HG03175 (cell line): ENCODE results near the gene NEU1.
"Not testable (repeated sequence)": the region's sequence is repeated elsewhere in the genome, so short reads cannot be mapped to it uniquely, and the experiment has no call there.

Experiments
- ATAC-seq: cut with Tn5 transposase; IDR thresholded peaks from one replicate; pipeline ENCODE4 v1.9.1; 2021; ENCODE audit warnings: mild to moderate bottlenecking, moderate library complexity; ENCODE audit not compliant: unreplicated experiment

NEU1 gene

DNA sequence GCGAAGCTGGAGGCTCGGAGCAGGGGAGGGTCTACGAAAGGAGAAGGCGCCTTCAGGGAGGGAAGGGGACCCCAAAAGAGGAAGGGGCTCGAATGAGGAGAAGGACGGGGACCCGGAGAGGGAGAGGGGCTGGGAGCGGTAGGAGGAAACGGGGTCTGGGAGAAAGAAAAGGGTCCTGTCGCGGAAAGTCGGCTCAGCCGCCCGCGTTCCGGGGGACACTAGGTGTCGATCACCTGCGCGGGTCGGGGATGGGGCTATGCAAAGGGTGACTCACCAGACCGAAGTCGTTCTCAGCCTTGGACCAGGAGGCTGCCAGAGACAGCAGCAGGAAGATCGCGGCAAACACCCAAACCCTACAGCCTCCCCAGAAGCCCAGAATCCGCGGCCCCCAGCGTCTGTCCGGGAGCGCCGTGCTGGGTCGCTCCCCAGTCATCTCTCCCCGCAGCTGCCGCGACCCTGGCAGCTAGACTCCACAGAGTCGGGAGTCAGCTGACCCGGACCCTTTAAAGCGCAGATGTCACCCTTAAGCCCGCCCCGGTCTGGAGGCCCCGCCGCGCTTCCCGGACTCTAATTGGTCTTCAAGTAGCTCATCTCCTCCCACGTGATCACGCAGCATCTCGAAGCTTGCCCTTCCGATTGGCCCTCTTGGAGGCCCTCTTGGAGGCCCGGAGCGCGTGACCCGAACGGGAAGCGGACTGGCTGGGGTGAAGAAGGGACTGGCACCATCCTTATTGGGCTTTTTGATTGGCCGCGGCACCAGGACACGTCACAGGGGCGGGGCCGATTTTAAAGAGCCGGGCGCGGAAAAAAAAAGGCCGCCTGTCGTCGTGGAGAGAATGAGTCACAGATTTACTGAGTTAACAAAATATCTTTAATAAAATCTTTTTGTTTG, at the start of gene NEU1:
TSS of gene NEU1 (minus strand) at position 478 of the 892 bp plus-strand sequence. CDS start at position 433, 45 bp downstream.
- ATAC-seq, result peak; percentile 95

DNA sequence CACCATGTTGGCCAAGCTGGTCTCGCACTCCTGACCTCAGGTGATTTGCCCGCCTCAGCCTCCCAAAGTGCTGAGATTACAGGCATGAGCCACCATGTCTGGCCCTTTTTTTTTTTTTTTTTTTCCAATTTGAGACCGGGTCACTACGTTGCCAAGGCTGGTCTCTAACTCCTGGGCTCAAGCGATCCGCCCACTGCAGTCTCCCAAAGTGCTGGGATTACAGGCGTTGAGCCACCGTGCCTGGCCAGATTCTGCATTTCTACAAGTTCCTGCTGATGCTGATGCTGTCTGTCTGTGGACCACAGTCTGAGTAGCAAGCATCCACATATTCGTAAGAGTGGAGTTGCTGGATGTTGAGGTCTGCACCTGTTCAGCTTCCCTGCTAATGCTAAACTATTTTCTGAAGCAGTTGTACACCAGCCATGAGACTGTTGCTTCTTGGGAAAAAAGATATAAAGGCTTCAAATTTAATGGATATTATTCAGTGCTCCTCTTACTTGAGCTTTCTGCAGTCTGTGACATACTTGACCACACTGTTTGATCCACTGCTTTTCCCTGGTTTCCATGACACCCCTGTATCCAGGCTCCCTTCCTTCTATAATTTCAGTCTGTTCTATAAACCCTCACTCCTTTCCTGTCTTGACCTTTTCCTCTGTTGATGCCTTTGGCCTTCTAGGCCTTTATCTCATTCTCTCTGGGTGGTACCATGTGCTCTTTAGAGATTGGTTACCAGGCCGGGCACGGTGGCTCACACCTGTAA, 49.4 kb upstream of the NEU1 start:
- no peak for ATAC-seq

DNA sequence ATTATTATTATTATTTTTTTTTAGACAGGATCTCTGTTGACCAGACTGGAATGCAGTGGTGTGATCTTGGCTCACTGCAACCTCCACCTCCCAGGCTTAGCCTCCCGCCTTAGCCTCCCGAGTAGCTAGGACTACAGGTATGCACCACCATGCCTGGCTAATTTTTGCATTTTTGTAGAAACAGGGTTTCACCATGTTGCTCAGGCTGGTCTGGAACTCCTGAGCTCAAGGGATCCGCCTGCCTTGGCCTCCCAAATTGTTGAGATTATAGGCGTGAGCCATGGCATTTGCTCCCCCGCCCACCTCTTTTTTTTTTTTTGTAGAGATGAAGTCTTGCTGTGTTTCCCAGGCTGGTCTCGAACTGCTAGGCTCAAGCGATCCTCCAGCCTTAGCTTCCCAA, 46.7 kb upstream of the NEU1 start:
- ATAC-seq, result not testable (repeated sequence)

DNA sequence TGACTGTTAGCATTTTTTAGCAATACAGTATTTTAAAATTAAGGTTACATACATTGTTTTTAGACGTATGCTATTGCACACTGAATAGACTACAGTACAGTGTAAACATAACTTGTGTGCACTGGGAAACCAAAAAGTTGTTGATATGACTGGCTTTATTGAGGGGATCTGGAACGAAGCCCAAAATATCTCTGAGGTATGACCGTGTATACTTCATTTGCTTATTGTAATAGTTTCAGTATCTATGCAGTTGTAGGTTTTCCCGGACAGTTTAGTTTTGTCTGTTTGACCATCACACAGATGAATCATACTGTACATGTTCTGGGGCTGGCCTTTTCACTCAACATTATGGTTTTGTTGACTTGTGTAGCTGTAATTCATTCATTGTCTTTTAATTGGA, 46.2 kb upstream of the NEU1 start:
- peak; percentile 84 for ATAC-seq

DNA sequence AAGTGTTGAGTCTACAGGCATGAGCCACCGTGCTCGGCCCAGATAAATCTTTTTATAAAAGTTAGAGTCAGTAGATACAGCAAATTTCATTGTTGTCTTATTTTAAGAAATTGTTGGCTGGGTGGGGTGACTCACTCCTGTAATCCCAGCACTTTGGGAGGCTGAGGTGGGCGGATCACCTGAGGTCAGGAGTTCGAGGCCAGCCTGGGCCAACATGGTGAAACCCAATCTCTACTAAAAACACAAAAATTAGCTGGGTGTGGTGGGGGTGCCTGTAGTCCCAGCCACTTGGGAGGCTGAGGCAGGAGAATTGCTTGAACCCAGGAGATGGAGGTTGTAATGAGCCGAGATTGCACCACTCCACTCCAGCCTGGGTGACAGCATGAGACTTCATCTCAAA, 45.6 kb upstream of the NEU1 start:
- not testable (repeated sequence) for ATAC-seq

DNA sequence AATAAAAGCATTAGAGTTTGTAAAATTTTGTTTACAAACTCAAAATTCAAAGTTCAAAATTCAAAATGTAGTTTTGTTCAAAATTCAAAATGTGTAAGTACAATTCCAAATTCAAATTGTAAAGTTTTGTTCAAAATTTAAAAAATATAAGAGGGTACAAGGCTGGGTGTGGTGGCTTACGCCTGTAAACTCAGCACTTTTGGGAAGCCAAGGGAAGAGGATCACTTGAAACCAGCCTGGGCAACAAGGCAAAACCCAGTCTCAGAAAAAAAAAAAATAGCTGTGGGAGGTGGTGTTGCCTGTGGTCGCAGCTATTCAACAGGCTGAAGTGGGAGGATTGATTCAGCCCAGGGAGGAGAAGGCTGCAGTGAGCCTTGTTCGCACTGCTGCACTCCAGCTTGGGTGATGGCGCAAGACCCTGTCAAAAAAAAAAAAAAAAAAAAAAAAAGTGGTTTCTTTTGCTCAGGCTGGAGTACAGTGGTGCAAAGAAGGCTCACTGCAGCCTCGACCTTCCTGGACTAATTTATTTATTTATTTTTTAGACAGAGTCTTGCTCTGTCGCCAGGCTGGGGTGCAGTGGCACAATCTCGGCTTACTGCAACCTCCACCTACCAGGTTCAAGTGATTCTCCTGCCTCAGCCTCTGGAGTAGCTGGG, 44.7 kb upstream of the NEU1 start:
- no peak for ATAC-seq

DNA sequence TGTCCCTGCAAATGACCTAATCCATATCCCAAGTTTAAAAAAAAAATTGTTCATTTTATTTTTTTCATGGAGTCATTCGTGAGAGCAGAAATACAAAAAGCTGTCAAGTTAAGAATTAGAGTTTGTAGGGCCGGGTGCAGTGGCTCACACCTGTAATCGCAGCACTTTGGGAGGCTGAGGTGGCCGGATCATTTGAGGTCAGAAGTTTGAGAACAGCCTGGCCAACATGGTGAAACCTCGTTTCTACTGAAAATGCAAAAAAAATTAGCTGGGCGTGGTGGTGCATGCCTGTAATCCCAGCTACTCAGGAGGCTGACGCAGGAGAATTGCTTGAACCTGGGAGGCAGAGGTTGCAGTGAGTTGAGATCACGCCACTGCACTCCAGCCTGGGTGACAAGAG, 44.1 kb upstream of the NEU1 start:
- ATAC-seq, result not testable (repeated sequence)

DNA sequence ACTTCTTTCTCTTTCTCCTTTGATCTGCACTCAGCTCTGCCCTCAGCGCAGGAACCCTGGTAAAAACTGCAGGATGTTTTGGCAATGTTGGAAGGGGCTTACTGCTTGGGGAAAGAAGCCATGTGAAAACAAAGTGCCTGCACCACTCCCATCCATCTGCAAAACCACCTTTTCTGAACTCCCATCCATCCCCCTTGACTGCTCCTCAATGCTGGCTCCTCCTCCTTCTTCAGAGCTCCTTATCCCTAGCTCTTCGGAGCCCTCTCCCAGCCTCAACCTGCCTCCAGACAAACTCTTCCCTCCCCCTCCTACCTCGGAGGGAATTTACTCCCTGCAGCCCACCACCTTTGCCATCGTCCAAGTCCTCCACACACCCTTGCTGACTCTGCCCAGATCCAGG, 43.5 kb upstream of the NEU1 start:
- ATAC-seq, result no peak

DNA sequence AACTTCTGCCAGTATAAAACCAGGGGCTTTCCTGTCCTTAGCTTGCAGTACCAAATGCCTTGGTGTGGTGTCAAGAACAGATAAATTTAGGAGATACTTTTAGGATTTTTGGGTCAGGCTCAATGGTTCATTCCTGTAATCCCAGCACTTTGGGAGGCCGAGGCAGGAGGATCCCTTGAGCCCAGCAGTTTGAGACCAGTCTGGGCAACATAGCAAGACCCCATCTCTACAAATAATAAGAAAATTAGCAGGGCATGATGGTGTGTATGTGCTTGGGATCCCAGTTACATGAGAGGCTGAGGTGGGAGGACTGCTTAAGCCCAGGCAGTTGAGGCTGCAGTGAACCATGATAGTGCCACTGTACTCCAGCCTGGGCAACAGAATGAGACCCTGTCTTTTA, 42.4 kb upstream of the NEU1 start:
- no peak for ATAC-seq

DNA sequence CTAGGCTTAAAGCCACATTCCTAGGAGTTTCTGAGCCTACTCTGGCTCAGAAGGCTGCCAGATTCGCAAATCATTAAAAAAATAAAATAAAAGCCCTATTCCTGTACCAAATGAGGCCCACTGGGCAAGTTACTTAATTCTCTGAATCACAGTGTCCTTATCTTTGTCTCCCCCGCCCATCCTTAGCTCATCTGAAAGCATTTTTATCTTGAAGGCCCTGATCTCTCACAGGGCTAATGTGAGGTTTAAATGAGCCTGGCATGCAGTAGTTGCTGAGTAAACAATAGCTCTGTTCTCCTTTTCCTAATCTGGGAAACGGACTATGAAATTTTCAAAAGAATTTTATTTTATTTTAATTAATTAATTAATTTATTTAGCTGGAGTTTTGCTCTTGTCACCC, 41.3 kb upstream of the NEU1 start:
- ATAC-seq, result no peak

DNA sequence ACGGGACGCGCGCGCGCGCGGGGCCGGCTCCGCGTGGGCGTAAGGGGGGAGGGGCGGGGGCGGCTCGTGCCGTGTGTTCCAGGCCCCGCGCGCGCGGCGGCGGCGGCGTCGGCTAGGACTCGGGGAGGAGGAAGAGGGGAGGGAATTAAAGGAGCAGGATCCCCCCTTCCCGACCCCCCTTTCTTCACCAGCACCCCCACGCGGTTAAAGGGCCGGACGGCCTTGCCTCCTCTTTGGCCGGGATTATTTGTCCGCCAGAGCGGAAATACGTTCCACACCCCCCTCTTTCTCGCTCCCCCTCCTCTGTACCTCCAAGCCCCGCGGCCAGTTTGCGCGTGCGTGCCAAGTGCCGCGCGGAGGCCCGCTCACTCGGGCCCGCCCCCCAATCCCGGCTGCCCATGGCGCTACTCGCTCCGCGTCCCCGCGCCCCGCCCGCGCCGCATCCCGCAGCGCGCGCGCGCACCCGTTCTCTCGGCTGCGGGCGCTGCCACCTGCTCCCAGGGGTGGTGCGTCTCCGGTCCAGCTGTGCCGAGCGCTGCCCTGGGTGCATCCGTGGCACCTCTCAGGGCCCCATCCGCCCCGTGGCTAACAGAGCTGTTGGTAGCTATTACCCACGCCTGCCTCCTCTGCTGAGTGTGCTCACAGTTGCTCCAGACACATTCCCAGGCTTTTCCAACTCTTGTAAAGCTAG, 39.5 kb upstream of the NEU1 start, which contains the start of gene ZBTB12:
TSS of gene ZBTB12 (minus strand) at position 134 of the 691 bp plus-strand sequence. CDS start 781 bp downstream, outside the sequence.
- ATAC-seq, result peak; percentile 45

DNA sequence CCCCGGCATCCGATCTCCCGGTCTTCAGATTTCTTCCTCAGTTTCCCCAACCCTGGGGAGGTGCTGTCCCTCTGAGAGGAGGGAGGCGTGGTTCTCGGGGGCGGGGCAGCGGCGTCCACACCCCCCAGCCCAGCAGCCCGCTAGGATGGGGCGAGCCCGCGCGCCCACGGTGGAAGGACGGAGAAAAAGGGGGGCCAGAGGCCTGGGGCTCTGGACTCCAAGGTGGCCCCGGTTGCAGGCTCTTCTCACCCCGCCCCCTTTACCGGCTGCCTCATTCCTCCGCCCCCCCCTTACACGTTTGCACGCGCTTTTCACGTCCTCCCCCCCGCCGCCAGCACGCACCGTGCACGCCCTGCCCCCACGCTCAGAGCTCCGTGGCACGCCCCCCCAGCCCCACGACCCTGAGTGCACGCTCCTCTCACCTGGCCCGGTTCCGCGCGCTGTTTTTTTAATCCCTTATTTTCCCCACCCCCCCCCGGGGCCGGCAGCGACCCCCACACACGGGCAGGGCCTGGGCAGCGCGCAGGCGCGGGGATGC, 38.9 kb upstream of the NEU1 start:
- ATAC-seq, result no peak

DNA sequence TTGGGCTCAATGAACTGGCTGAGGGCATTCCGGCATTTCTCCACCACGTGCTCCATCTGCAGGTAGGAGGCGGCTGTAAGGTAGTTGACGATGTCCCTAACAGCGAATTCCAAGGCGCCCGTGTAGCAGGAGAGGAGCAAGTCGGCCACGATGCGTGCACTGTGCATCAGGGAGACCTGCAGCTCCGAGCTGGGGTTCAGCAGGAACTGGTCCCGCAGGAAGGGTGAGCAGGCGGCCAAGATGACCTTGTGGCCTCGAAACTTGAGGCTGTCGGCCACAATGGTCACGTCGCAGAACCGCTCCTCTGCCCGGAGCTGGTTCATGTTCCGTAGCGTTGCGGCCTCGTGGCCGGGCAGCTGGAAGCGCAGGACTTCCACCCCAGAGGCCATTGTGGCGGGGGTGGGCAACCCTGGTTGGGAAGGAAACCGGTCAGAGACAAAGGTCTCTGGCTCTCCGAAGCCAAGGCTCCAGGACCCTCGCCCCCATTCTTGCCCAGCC, 38.3 kb upstream of the NEU1 start:
- ATAC-seq, result no peak

DNA sequence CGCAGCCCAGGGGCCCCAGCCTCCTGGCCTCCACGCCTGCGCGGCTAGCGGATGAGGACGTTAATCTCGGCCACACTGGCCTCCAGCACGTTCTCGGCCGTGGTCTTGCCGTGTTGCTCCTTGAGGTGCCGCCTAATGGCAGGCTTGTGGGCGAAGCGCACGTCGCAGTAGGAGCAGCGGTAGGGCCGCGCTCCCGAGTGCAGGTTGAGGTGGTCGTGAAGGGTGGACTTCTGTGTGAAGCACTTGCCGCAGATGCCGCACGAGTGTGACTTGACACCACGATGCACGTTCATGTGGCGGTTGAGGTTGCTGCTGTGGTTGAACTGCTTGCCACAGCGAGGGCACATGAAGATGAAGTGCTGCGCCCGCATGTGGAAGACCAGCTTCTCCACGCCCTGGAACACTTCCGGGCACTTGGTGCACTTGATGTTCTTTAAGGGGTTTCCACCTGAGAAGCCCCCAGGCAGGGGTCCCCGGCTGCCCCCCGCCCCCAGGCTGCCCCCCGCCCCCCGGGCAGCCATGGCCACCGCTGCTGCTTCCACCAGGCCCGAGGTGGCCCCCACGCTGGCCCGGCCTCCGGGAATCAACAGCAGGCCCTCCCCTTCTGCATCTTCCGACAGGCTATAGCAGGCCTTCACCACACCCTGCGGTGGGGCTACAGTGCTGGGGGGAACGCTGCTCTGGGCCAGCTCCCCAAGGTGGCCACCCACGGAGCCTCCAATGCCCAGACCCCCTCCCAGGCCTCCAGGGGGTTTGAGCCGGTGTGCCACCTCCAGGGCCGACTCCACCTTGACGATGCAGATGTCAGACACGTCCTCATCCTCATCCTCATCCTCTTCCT, 37.5 kb upstream of the NEU1 start:
- ATAC-seq, result no peak

DNA sequence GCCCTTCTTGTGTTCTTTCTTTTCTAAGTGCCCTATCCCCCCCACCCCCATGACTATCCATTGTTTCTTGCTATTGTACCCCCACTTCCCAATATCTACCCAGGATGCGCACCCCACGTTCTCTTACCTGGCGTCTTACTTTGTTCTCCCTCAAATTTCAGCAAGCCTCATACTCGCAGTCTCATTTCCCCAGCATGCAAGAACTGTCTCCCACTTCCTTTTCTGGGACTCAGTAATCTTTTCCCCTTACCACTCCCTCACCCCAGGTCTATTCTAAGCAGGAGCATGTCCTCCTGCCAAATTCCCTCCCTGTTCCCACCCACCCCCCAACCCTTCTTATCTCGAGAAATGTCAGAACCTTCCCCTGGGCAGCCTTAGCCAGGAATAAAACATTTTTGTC, 36.6 kb upstream of the NEU1 start:
- no peak for ATAC-seq

DNA sequence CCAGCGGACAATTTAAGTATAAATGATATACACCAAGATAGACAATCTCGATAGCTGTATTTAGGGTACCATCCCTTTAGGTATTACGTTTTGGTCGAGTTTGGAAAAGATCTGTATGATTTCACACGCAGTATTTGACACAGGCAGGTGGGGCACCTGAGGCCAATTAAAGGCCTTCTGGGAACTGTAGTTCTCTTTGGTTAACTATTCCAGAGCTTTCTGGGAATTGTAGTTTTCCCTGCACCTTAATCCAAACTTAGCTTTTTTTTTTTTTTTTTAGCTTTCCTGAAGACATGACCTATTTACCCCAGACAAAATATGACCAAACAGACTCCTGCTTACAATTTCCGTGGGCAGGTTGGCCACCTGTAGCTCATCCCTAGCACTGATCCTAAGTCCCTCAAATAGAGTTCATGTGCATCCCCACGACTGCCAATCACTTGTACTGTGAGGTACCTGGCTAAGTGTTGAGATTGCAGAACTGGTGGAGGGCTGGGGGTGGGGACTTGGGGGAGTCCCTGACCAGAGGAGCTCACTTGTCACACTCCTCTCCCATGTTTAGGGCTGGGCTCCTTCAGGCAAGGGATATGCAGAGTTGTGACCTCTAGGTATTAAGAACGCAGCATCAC, 35.9 kb upstream of the NEU1 start:
- ATAC-seq, result no peak

DNA sequence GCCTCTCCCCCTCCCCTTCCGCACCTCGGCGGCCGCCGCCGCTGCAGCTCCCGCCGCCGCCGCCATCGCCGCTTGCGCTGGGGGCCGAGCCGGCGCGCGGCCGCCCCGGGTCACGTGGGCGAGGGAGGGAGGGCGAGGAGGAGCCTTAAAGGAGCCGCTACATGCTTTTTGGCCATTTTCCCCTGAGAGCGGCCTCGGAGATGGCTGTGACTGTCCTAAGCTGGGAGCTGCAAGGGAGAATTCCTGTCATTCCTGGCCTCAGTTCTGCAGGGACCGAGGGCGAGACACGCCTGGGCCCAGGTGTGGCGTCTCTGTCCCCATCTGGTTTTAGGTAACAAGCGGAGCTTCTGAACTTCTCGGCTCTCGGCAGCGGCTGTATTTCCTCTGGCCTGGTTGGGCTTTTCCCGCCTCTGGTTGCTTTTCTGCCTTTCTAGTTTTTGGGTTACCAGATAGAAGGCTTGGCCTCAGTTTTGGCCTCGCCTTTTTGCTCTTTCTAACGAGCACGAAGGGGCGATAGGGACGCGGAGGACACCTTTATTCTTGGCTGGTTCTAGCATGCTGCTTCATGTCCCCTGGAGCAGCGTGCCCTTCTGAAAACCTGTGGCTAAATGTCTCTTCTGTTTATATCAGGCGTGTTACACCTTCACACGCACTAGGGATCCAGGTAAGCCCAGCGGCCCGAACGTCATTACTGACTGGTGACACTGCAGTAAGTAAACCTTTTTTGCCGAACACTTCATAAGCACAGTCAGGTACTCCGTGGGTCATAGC, 35.2 kb upstream of the NEU1 start, which contains the start of gene EHMT2:
TSS of gene EHMT2 (minus strand) at position 87 of the 771 bp plus-strand sequence. CDS start at position 66, 21 bp downstream.
- ATAC-seq, result peak; percentile 61
